NCI-H2081 treated with DMSO at 0.1 percent for 48 hours (cell line): ENCODE data around the gene LRRC70.

Experiments
- DNase-seq: peaks from one replicate; lab custom pipeline; 2025; lab: John Stamatoyannopoulos, UW

Gene LRRC70

GRCh38 chr5:62574599-62574998 lies 4.0 kb upstream of the LRRC70 start:
- DNase-seq: no peak

- DNase-seq: no peak
Observed at GRCh38 chr5:62575066-62575465, 3.6 kb upstream of the LRRC70 start.

GRCh38 chr5:62575489-62575888 lies 3.1 kb upstream of the LRRC70 start:
- DNase-seq: no peak

GRCh38 chr5:62576570-62577170 lies 1.9 kb upstream of the LRRC70 start:
- no peak for DNase-seq

GRCh38 chr5:62577488-62577887 lies 1.1 kb upstream of the LRRC70 start:
- DNase-seq: no peak

GRCh38 chr5:62579761-62580160 lies 1.1 kb downstream of the LRRC70 start:
- DNase-seq: no peak

GRCh38 chr5:62581836-62582597 lies 3.4 kb downstream of the LRRC70 start:
- DNase-seq: no peak

GRCh38 chr5:62584391-62584790 lies 5.8 kb downstream of the LRRC70 start:
- DNase-seq: no peak

- no peak for DNase-seq
Observed at GRCh38 chr5:62585306-62585705, 6.7 kb downstream of the LRRC70 start.

- DNase-seq: no peak
Observed at GRCh38 chr5:62585751-62586150, 7.1 kb downstream of the LRRC70 start.

GRCh38 chr5:62587737-62588136 lies 9.1 kb downstream of the LRRC70 start:
- no peak for DNase-seq

- no peak for DNase-seq
Observed at GRCh38 chr5:62588668-62589067, 10.0 kb downstream of the LRRC70 start.

GRCh38 chr5:62589504-62589903 lies 10.9 kb downstream of the LRRC70 start:
- DNase-seq: no peak

- DNase-seq: no peak
Observed at GRCh38 chr5:62590387-62590786, 11.8 kb downstream of the LRRC70 start.

- DNase-seq: no peak
Observed at GRCh38 chr5:62592558-62592957, 13.9 kb downstream of the LRRC70 start.

GRCh38 chr5:62593331-62593730 lies 14.7 kb downstream of the LRRC70 start:
- DNase-seq: no peak

- no peak for DNase-seq
Observed at GRCh38 chr5:62594364-62594984, 15.9 kb downstream of the LRRC70 start.

- DNase-seq: no peak
Observed at GRCh38 chr5:62596096-62596495, 17.5 kb downstream of the LRRC70 start.

- no peak for DNase-seq
Observed at GRCh38 chr5:62596691-62597090, 18.1 kb downstream of the LRRC70 start.

GRCh38 chr5:62597314-62597713 lies 18.7 kb downstream of the LRRC70 start:
- no peak for DNase-seq

GRCh38 chr5:62600560-62601252 lies 22.1 kb downstream of the LRRC70 start:
- no peak for DNase-seq

GRCh38 chr5:62603934-62604333 lies 25.3 kb downstream of the LRRC70 start:
- DNase-seq: no peak

- no peak for DNase-seq
Observed at GRCh38 chr5:62605638-62606037, 27.0 kb downstream of the LRRC70 start.
